ENCODE measurements around the gene ELK4.

The ELK4 gene

GRCh38 chr1:205665201-205666045 lies 33.6 kb upstream of the ELK4 start:
- Histone ChIP-seq H3K9me2 (replicated peaks; ENCODE audit: low read depth, low read length) (no peaks in the 10 kb centered on the region), H3F3A (ENCODE audit: low read depth) (no peaks in the 10 kb centered on the region), H3K9ac (ENCODE audit: low read depth, low read length, poor library complexity, severe bottlenecking) (peak overlapping the region; percentile 3), H4K20me1 (ENCODE audit: insufficient read depth, low read length, poor library complexity, severe bottlenecking) (no peaks in the 10 kb centered on the region), H3K36me3 (ENCODE audit: insufficient read depth, low read length) (peaks cover 23% of the 10 kb centered on the region; the same call in 1 of the 2 replicates), H3K4me1 (ENCODE audit: insufficient read depth, low read length, poor library complexity, severe bottlenecking) (peaks cover 46% of the 10 kb centered on the region), H3K27me3 (ENCODE audit: insufficient read depth, low read length, poor library complexity, severe bottlenecking) (no peaks in the 10 kb centered on the region), H2AFZ (ENCODE audit: low read length) (no peak overlapping the region), H3K79me2 (ENCODE audit: insufficient read depth, low read length) (peaks cover 44% of the 10 kb centered on the region), H3K4me3 (ENCODE audit: low read length, poor library complexity, severe bottlenecking) (no peak overlapping the region), H3K9me3 (ENCODE audit: insufficient read depth, low read depth, low read length) (no peaks in the 10 kb centered on the region), H3K4me2 (ENCODE audit: low read depth, low read length, poor library complexity, severe bottlenecking) (peak overlapping the region; percentile 2)
- TF ChIP-seq EZH2phosphoT487 (IDR thresholded peaks at IDR 0.05; ENCODE audit: borderline replicate concordance), result no peak
- no peak for TF ChIP-seq CTCF (conservative IDR thresholded peaks at IDR 0.05; ENCODE audit: low read length)

GRCh38 chr1:205664399-205665017 lies 32.7 kb upstream of the ELK4 start:
- Histone ChIP-seq H3K36me3 (ENCODE audit: insufficient read depth, low read length) (peaks cover 27% of the 10 kb centered on the region; the same call in 1 of the 2 replicates), H4K20me1 (ENCODE audit: insufficient read depth, low read length, poor library complexity, severe bottlenecking) (no peaks in the 10 kb centered on the region), H3F3A (ENCODE audit: low read depth) (no peaks in the 10 kb centered on the region), H3K9me2 (replicated peaks; ENCODE audit: low read depth, low read length) (no peaks in the 10 kb centered on the region), H3K4me3 (ENCODE audit: low read length, poor library complexity, severe bottlenecking) (no peak overlapping the region), H3K79me2 (ENCODE audit: insufficient read depth, low read length) (peaks cover 36% of the 10 kb centered on the region; the same call in 1 of the 2 replicates), H3K27me3 (ENCODE audit: insufficient read depth, low read length, poor library complexity, severe bottlenecking) (no peaks in the 10 kb centered on the region), H2AFZ (ENCODE audit: low read length) (no peak overlapping the region), H3K4me1 (ENCODE audit: insufficient read depth, low read length, poor library complexity, severe bottlenecking) (peaks cover 49% of the 10 kb centered on the region), H3K9me3 (ENCODE audit: insufficient read depth, low read depth, low read length) (no peaks in the 10 kb centered on the region), H3K9ac (ENCODE audit: low read depth, low read length, poor library complexity, severe bottlenecking) (peak overlapping the region; percentile 3), H3K4me2 (ENCODE audit: low read depth, low read length, poor library complexity, severe bottlenecking) (no peak overlapping the region)
- TF ChIP-seq CTCF (conservative IDR thresholded peaks at IDR 0.05; ENCODE audit: low read length) (no peak), EZH2phosphoT487 (IDR thresholded peaks at IDR 0.05; ENCODE audit: borderline replicate concordance) (no peak)

- Histone ChIP-seq H3K27me3 (ENCODE audit: insufficient read depth, low read length, poor library complexity, severe bottlenecking) (no peaks in the 10 kb centered on the region), H3K9me3 (ENCODE audit: insufficient read depth, low read depth, low read length) (no peaks in the 10 kb centered on the region), H3K4me1 (ENCODE audit: insufficient read depth, low read length, poor library complexity, severe bottlenecking) (peaks cover 38% of the 10 kb centered on the region), H3K4me2 (ENCODE audit: low read depth, low read length, poor library complexity, severe bottlenecking) (no peak overlapping the region), H3K9me2 (replicated peaks; ENCODE audit: low read depth, low read length) (no peaks in the 10 kb centered on the region), H3K36me3 (ENCODE audit: insufficient read depth, low read length) (peaks cover 31% of the 10 kb centered on the region; the same call in 1 of the 2 replicates), H3F3A (ENCODE audit: low read depth) (no peaks in the 10 kb centered on the region), H3K4me3 (ENCODE audit: low read length, poor library complexity, severe bottlenecking) (no peak overlapping the region), H4K20me1 (ENCODE audit: insufficient read depth, low read length, poor library complexity, severe bottlenecking) (no peaks in the 10 kb centered on the region), H3K9ac (ENCODE audit: low read depth, low read length, poor library complexity, severe bottlenecking) (no peak overlapping the region), H2AFZ (ENCODE audit: low read length) (no peak overlapping the region), H3K79me2 (ENCODE audit: insufficient read depth, low read length) (peaks cover 25% of the 10 kb centered on the region; the same call in 1 of the 2 replicates)
- TF ChIP-seq EZH2phosphoT487 (IDR thresholded peaks at IDR 0.05; ENCODE audit: borderline replicate concordance), result no peak
- TF ChIP-seq CTCF (conservative IDR thresholded peaks at IDR 0.05; ENCODE audit: low read length), result no peak
These were observed 31.6 kb upstream of the ELK4 start for GRCh38 chr1:205663286-205663936.
